Heart right ventricle (tissue), 16 donors: ENCODE measurements around the gene PEX14. TPM values are rescaled to one million over a fixed set of nuclear protein-coding genes. Genes with fewer than 3 reads are reported as not detected.

Experiments
- ATAC-seq, 8 donors: fragments of 200-7000 bp; cut with Tn5 transposase; one replicate each; pipeline ENCODE4 v1.9.1; 2020; ENCODE audit warnings: mild to moderate bottlenecking in 8 of 8, moderate library complexity in 8 of 8, moderate number of reproducible peaks in 1 of 8
- DNase-seq, 2 donors: peaks; one replicate each; pipeline ENCODE4 v3.0.0-alpha.2; 2020
- H3K27ac ChIP-seq, 10 donors: fragments of 200-600 bp; sonication (generic) in 2 of 10; one replicate each; pipeline versions ENCODE4 v1.5.0 to v1.8.0; 2020 to 2022; ENCODE audit warnings: mild to moderate bottlenecking in 3 of 10
- H3K27me3 ChIP-seq, 7 donors: fragments of 200-600 bp; one replicate each; pipeline ENCODE4 v1.8.0; 2021 to 2022; ENCODE audit warnings: mild to moderate bottlenecking in 2 of 7
- H3K36me3 ChIP-seq, 9 donors: fragments of 200-600 bp; sonication (generic) in 1 of 9; one replicate each; pipeline versions ENCODE4 v1.5.0 to v1.8.0; 2020 to 2022; ENCODE audit warnings: mild to moderate bottlenecking in 2 of 9
- H3K4me1 ChIP-seq, 9 donors: fragments of 200-600 bp; sonication (generic) in 1 of 9; one replicate each; pipeline versions ENCODE4 v1.5.0 to v1.8.0; 2020 to 2022; ENCODE audit warnings: mild to moderate bottlenecking in 4 of 9
- H3K4me3 ChIP-seq, 10 donors: fragments of 200-600 bp; sonication (generic) in 2 of 10; one replicate each; pipeline versions ENCODE4 v1.5.0 to v1.8.0; 2020 to 2022; ENCODE audit warnings: mild to moderate bottlenecking in 7 of 10, moderate library complexity in 2 of 10
- H3K9me3 ChIP-seq, 11 donors: fragments of 200-600 bp in 10 of 11; sonication (generic) in 2 of 11; one replicate each; pipeline versions ENCODE4 v1.5.0 to v1.8.0; 2013 to 2022; ENCODE audit warnings: mild to moderate bottlenecking in 2 of 11, control low read depth in 1 of 11, moderate library complexity in 1 of 11
- CTCF ChIP-seq, 9 donors: fragments of 200-600 bp; sonication (generic) in 2 of 9; IDR thresholded peaks; one replicate each; pipeline versions ENCODE4 v1.5.0 to v1.8.0; 2021 to 2022; ENCODE audit warnings: antibody characterized with exemption in 9 of 9, mild to moderate bottlenecking in 5 of 9, moderate library complexity in 1 of 9
- WGBS, 2 donors: extraction: QIAGEN DNeasy Blood & Tissue Kit; methylation state at CpG; one replicate each; pipeline ENCODE4 v1.1.7; 2013; ENCODE audit warnings: inconsistent platforms in 1 of 2; 5-methylcytosine and 5-hydroxymethylcytosine counted together
- intact Hi-C, 10 donors: fragments of 100-400 bp; cut with DNase I; formaldehyde crosslinking; loops; one replicate each; pipeline versions ENCODE4 v1.11.1 to v1.14.2; 2022
- polyA plus RNA-seq, 2 donors: library from polyadenylated mRNA; stranded (reverse); fragments of 200-250 nt; gene quantifications; one replicate each; pipeline ENCODE4 v1.2.3, GENCODE V29; 2013
- total RNA-seq, 10 donors: library from RNA; stranded (reverse); fragmentation: NEBNext Ultra II Directional in 3 of 10; extraction: Animal tissue kit (Norgen Biotek cat#: 25700) in 3 of 10; gene quantifications; one replicate each; pipeline versions ENCODE4 v1.2.1 to v1.2.4, GENCODE V29; 2021 to 2023
- donor health status: Arrhythmogenic right ventricular cardiomyopathy.
- donor health status: ischemic (EF 13 %, LVEDD 7.1; RV severe dilation, severe dysfunction).
- donor health status: healthy with polysubstance abuse.
- donor health status: DM: no; HTN: yes; CAD: no.
- donor health status: DM: no; HTN: no; CAD: no.
- donor health status: ischemic (EF 25% LVEDD 6.9; RV normal size, moderate dysfunction).
- donor health status: ischemic (EF 25% LVEDD 5.7; RV mildly dilated, moderate dysfunction).
- donor health status: healthy.
- donor health status: DM: yes; HTN: yes; CAD: no.
- donor health status: Ischemic cardiomyopathy.
- donor health status: ischemic (EF 35%, LVEDD 5.7; RV mildly dilated, moderate dysfunction).
- donor health status: nonischemic (EF 11% LVEDD 7.7; RV severe dilation, severe dysfunction).
- donor health status: DM: yes; HTN: yes; CAD: no.
- donor health status: PGD.
- donor health status: ischemic (EF 29% LVEDD 5.4; RV normal size, mild dysfunction).
- donor health status: nonischemic (EF 23%, LVEDD 6.1; RV moderate dilation, normal function).

The PEX14 gene
- total and polyA plus RNA-seq, 12 donors = 17.1 to 31.9 (median 21.1) TPM

- Histone ChIP-seq H3K4me1 (no peaks in the 10 kb centered on the region), H3K27me3 (no peaks in the 10 kb centered on the region), H3K9me3 (no peaks in the 10 kb centered on the region), H3K27ac (no peak overlapping the region), H3K4me3 (no peak overlapping the region), H3K36me3 (peaks cover 0 to 36% (median 0%) of the 10 kb centered on the region in 9 donors)
- 91 to 93% methylated on average over 7 of the region's 7 CpGs for WGBS, 2 donors
- ATAC-seq (no peak), DNase-seq (no peak)
- intact Hi-C loops = no loop called here
- no peak for TF ChIP-seq CTCF (IDR thresholded peaks at IDR 0.05)
Measured at GRCh38 chr1:10444795-10445397, 29.9 kb upstream of the PEX14 start.

GRCh38 chr1:10446790-10447422 lies 27.8 kb upstream of the PEX14 start:
- Histone ChIP-seq H3K9me3 (no peaks in the 10 kb centered on the region), H3K27me3 (no peaks in the 10 kb centered on the region), H3K36me3 (peaks cover 0 to 23% (median 0%) of the 10 kb centered on the region in 9 donors), H3K4me3 (no peak overlapping the region), H3K4me1 (peaks cover 0 to 10% (median 0%) of the 10 kb centered on the region in 9 donors), H3K27ac (no peak overlapping the region)
- no peak for TF ChIP-seq CTCF (IDR thresholded peaks at IDR 0.05)
- no peak for ATAC-seq
- DNase-seq = no peak
- intact Hi-C loops = no loop called here
- WGBS, 2 donors = 97% methylated on average over 7 of the region's 7 CpGs

GRCh38 chr1:10449751-10450150 lies 25.0 kb upstream of the PEX14 start, which contains the start of gene CORT:
Gene CORT (plus strand): TSS chr1:10450031. CDS start chr1:10450224, 193 bp downstream.
- intact Hi-C loops = no loop called here
- peak within 1 kb of the TSS in 1 of 10 donors; percentile 10 for H3K27ac ChIP-seq
- 83 to 88% methylated on average over 10 of the region's 10 CpGs for WGBS, 2 donors
- no peak for TF ChIP-seq CTCF (IDR thresholded peaks at IDR 0.05)
- H3K4me1 ChIP-seq = peaks cover 0 to 12% (median 0%) of the 10 kb centered on the region in 9 donors
- H3K27me3 ChIP-seq = no peaks in the 10 kb centered on the region
- no peak within 1 kb of the TSS for H3K4me3 ChIP-seq
- no peak for ATAC-seq
- no peak for DNase-seq
- peaks cover 0 to 5% (median 0%) of the 10 kb centered on the region in 11 donors for H3K9me3 ChIP-seq
- peaks cover 0 to 8% (median 0%) of the 10 kb centered on the region in 9 donors for H3K36me3 ChIP-seq

GRCh38 chr1:10450156-10450814 lies 24.5 kb upstream of the PEX14 start:
- peak in 1 of 8 donors; percentile 53 for ATAC-seq
- DNase-seq = no peak
- WGBS, 2 donors = 79 to 82% methylated on average over 21 of the region's 21 CpGs
- H3K36me3 ChIP-seq = peaks cover 0 to 5% (median 0%) of the 10 kb centered on the region in 9 donors
- no peak overlapping the region for H3K27ac ChIP-seq
- intact Hi-C loops = no loop called here
- peaks cover 0 to 12% (median 0%) of the 10 kb centered on the region in 9 donors for H3K4me1 ChIP-seq
- no peak for TF ChIP-seq CTCF (IDR thresholded peaks at IDR 0.05)
- peaks cover 0 to 6% (median 0%) of the 10 kb centered on the region in 11 donors for H3K9me3 ChIP-seq
- no peak overlapping the region for H3K4me3 ChIP-seq
- no peaks in the 10 kb centered on the region for H3K27me3 ChIP-seq
